Endodermal cell (in vitro differentiated cells): ENCODE data around the gene HECTD2. TPM values are rescaled to one million over a fixed set of nuclear protein-coding genes. Genes with fewer than 3 reads are reported as not detected.

Experiments used
- DNase-seq: peaks from one replicate; pipeline ENCODE4 v3.0.0-alpha.2; 2017
- H3K27ac ChIP-seq: 2 replicates; pipeline ENCODE4 v1.5.1; 2013; ENCODE audit warnings: mild to moderate bottlenecking, low read depth, low read length, moderate library complexity
- H3K27me3 ChIP-seq: 2 replicates; pipeline ENCODE4 v1.6.1; 2013; ENCODE audit warnings: mild to moderate bottlenecking, low read length, moderate library complexity; ENCODE audit not compliant: insufficient read depth, control insufficient read depth, poor library complexity, severe bottlenecking
- H3K36me3 ChIP-seq: 2 replicates; pipeline ENCODE4 v1.7.0; 2013; ENCODE audit warnings: mild to moderate bottlenecking, low read length, moderate library complexity; ENCODE audit not compliant: control insufficient read depth, insufficient read depth
- H3K4me1 ChIP-seq: one replicate; pipeline ENCODE4 v1.7.0; 2013; ENCODE audit warnings: low read length; ENCODE audit not compliant: control insufficient read depth, insufficient read depth
- H3K4me3 ChIP-seq: 2 replicates; pipeline ENCODE4 v1.5.1; 2013; ENCODE audit warnings: mild to moderate bottlenecking, low read length, moderate library complexity
- H3K9ac ChIP-seq: 2 replicates; pipeline ENCODE4 v1.6.1; 2013; ENCODE audit warnings: mild to moderate bottlenecking, low read length, moderate library complexity; ENCODE audit not compliant: poor library complexity, severe bottlenecking; ENCODE audit errors: extremely low read depth
- H3K9me3 ChIP-seq: 2 replicates; pipeline ENCODE4 v1.6.1; 2013; ENCODE audit warnings: mild to moderate bottlenecking, low read length, moderate library complexity; ENCODE audit not compliant: control insufficient read depth
- H3K27ac Mint-ChIP-seq: 2 replicates; pipeline ENCODE4 v1.8.0; 2020; ENCODE audit warnings: mixed read lengths
- H3K27me3 Mint-ChIP-seq: 2 replicates; pipeline ENCODE4 v1.8.0; 2021; ENCODE audit warnings: mild to moderate bottlenecking, mixed read lengths; ENCODE audit not compliant: insufficient read depth
- H3K36me3 Mint-ChIP-seq: 2 replicates; pipeline ENCODE4 v1.8.0; 2020; ENCODE audit warnings: low read depth, mixed read lengths
- H3K4me1 Mint-ChIP-seq: 2 replicates; pipeline ENCODE4 v1.8.0; 2020; ENCODE audit warnings: mixed read lengths
- H3K4me3 Mint-ChIP-seq: 2 replicates; pipeline ENCODE4 v1.8.0; 2020; ENCODE audit warnings: mild to moderate bottlenecking, moderate library complexity, mixed read lengths
- H3K9me3 Mint-ChIP-seq: 2 replicates; pipeline ENCODE4 v1.8.0; 2020; ENCODE audit warnings: mild to moderate bottlenecking, mixed read lengths
- CTCF ChIP-seq: fragments of 200-600 bp; sonication (generic); conservative IDR thresholded peaks from 2 replicates; pipeline ENCODE4 v1.5.0; 2021; ENCODE audit warnings: antibody characterized with exemption, mild to moderate bottlenecking
- WGBS, 2 experiments: methylation state at CpG; one replicate each; pipeline versions ENCODE4 v1.1.5 to v1.1.7; 2013; ENCODE audit warnings: missing lambda C conversion rate in 2 of 2, mixed read lengths in 1 of 2; ENCODE audit not compliant: insufficient coverage in 1 of 2, insufficient read length in 1 of 2; 5-methylcytosine and 5-hydroxymethylcytosine counted together
- total RNA-seq, 2 donors: library from RNA; stranded (reverse); fragmentation: NEBNext Ultra II Directional in 1 of 2; extraction: Animal tissue kit (Norgen Biotek cat#: 25700) in 1 of 2; gene quantifications; 2 replicates in 1 of 2; 3 replicates in 1 of 2; pipeline ENCODE4 v1.2.1, GENCODE V29; 2021

Gene HECTD2
- total RNA-seq, 2 donors from 2014 or later = 8.8 to 13.4 TPM

- peaks cover 5% of the 10 kb centered on the region for H3K27me3 Mint-ChIP-seq
- H3K4me3 ChIP-seq = no peak overlapping the region
- no peaks in the 10 kb centered on the region for H3K4me1 ChIP-seq
- no peak overlapping the region for H3K4me3 Mint-ChIP-seq
- no peak overlapping the region for H3K27ac Mint-ChIP-seq
- H3K4me1 Mint-ChIP-seq = peaks cover 5% of the 10 kb centered on the region
- WGBS, 2 experiments = 90 to 95% methylated on average over 3 of the region's 3 CpGs
- no peaks in the 10 kb centered on the region for H3K27me3 ChIP-seq
- no peak overlapping the region for H3K9ac ChIP-seq
- H3K9me3 Mint-ChIP-seq = no peaks in the 10 kb centered on the region
- H3K9me3 ChIP-seq = no peaks in the 10 kb centered on the region
- DNase-seq = no peak
- no peaks in the 10 kb centered on the region for H3K36me3 Mint-ChIP-seq
- no peak overlapping the region for H3K27ac ChIP-seq
- H3K36me3 ChIP-seq = no peaks in the 10 kb centered on the region
- TF ChIP-seq CTCF = no peak
Observed at GRCh38 chr10:91406322-91406721, 3.8 kb upstream of the HECTD2 start.

GRCh38 chr10:91409069-91409868, 875 bp upstream of the HECTD2 start:
- Histone ChIP-seq H3K27ac (peak overlapping the region; percentile 99), H3K4me1 (no peaks in the 10 kb centered on the region), H3K4me3 (peak overlapping the region; percentile 96), H3K36me3 (no peaks in the 10 kb centered on the region), H3K9ac (peak overlapping the region; percentile 96), H3K27me3 (peaks cover 7% of the 10 kb centered on the region), H3K9me3 (no peaks in the 10 kb centered on the region)
- WGBS, 2 experiments = 0 to 2% methylated on average over 3 to 31 of the region's 31 CpGs
- Mint-ChIP-seq H3K4me3 (peak overlapping the region; percentile 79), H3K27me3 (peaks cover 12% of the 10 kb centered on the region), H3K36me3 (no peaks in the 10 kb centered on the region), H3K4me1 (peaks cover 16% of the 10 kb centered on the region), H3K27ac (peak overlapping the region; percentile 98), H3K9me3 (no peaks in the 10 kb centered on the region)
- peak; percentile 23 for TF ChIP-seq CTCF
- no peak for DNase-seq

- H3K27me3 ChIP-seq = peaks cover 14% of the 10 kb centered on the region
- H3K9me3 ChIP-seq = no peaks in the 10 kb centered on the region
- H3K27ac ChIP-seq = peak overlapping the region; percentile 79
- H3K27me3 Mint-ChIP-seq = peaks cover 13% of the 10 kb centered on the region
- peaks cover 16% of the 10 kb centered on the region for H3K4me1 Mint-ChIP-seq
- no peaks in the 10 kb centered on the region for H3K36me3 ChIP-seq
- 7% methylated on average over 24 of the region's 26 CpGs; no CpG with 5 or more reads in 1 of the 2 experiments for WGBS, 2 experiments
- peak overlapping the region; percentile 54 for H3K9ac ChIP-seq
- H3K9me3 Mint-ChIP-seq = no peaks in the 10 kb centered on the region
- H3K36me3 Mint-ChIP-seq = no peaks in the 10 kb centered on the region
- H3K4me3 Mint-ChIP-seq = peak overlapping the region; percentile 79
- no peak for DNase-seq
- no peak for TF ChIP-seq CTCF
- H3K4me3 ChIP-seq = peak overlapping the region; percentile 82
- H3K27ac Mint-ChIP-seq = peak overlapping the region; percentile 84
- no peaks in the 10 kb centered on the region for H3K4me1 ChIP-seq
Observed at GRCh38 chr10:91410638-91411371, 661 bp downstream of the HECTD2 start.
